A549 treated with CpdA at 1 μM for 4 hours (cell line): ENCODE measurements around the gene STXBP5L. TPM values are rescaled to one million over a fixed set of nuclear protein-coding genes. Genes with fewer than 3 reads are reported as not detected.

Experiments
- total RNA-seq: library from RNA; stranded (reverse); fragments of 200-300 nt; extraction: Qiagen RNA extraction; gene quantifications from 5 replicates; pipeline ENCODE4 v1.2.3, GENCODE V29; 2022; ENCODE audit warnings: low read depth

The STXBP5L gene
- not detected in 5 replicates for total RNA-seq

GRCh38 chr3:120908030-120908794 lies at the start of gene STXBP5L:
Gene STXBP5L, plus strand, starts transcription at chr3:120908205. Its CDS starts 1,374 bp downstream, at chr3:120909579.

Other genes with a start within 250 kb of the STXBP5L start
- 12.7 to 18.2 TPM (median 15.7 TPM) in 5 replicates for gene HGD, start 226.0 kb upstream of the STXBP5L start, total RNA-seq
- 15.5 to 22.8 TPM (median 18.2 TPM) in 5 replicates for gene RABL3, start 165.7 kb upstream of the STXBP5L start, total RNA-seq
- 10.1 to 21.3 TPM (median 13.7 TPM) in 5 replicates for gene GTF2E1, start 165.5 kb upstream of the STXBP5L start, total RNA-seq